PC-9 (cell line): Measurements from ENCODE around the gene UBXN2A.

Source experiments
- EZH2 ChIP-seq: fragments of 200-600 bp; sonication (generic); IDR thresholded peaks from 2 replicates; pipeline ENCODE4 v1.8.0; 2017; ENCODE audit warnings: antibody characterized with exemption, low read depth
- TF ChIP-seq, protein P1 (sequence below): fragments of 200-600 bp; sonication (generic); conservative IDR thresholded peaks from 2 replicates; pipeline ENCODE4 v1.6.1; 2017; ENCODE audit warnings: mixed run types, antibody characterized with exemption, mild to moderate bottlenecking, moderate library complexity

DNA sequence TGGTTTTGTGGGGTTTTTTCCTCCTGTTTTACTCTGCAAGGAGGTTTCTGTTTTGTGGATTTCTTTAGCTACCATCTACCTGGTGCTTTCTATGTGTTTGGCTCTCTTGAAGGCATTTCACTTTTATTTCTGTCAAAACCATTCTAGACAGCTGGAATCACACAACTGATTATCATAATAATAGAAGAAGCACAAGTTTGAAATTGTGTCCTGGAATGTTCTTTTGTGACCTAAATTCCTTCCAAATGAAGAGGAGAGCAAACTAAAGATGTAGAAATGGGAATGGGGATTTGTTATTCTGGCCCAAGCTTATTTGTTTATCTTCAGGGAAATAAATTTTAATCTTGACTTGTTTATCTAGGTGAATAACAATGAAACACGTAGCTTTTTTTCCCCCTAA, 52.7 kb downstream of the UBXN2A start:
- TF ChIP-seq, protein P1, sequence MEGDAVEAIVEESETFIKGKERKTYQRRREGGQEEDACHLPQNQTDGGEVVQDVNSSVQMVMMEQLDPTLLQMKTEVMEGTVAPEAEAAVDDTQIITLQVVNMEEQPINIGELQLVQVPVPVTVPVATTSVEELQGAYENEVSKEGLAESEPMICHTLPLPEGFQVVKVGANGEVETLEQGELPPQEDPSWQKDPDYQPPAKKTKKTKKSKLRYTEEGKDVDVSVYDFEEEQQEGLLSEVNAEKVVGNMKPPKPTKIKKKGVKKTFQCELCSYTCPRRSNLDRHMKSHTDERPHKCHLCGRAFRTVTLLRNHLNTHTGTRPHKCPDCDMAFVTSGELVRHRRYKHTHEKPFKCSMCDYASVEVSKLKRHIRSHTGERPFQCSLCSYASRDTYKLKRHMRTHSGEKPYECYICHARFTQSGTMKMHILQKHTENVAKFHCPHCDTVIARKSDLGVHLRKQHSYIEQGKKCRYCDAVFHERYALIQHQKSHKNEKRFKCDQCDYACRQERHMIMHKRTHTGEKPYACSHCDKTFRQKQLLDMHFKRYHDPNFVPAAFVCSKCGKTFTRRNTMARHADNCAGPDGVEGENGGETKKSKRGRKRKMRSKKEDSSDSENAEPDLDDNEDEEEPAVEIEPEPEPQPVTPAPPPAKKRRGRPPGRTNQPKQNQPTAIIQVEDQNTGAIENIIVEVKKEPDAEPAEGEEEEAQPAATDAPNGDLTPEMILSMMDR, result no peak
- no peak for TF ChIP-seq EZH2
